ENCODE results near the gene IQSEC2.

The IQSEC2 gene

GRCh38 chrX:53268173-53268572, 13.2 kb downstream of the IQSEC2 start:
- DNase-seq (ENCODE audit: low read depth, low spot score) = no peak

GRCh38 chrX:53266914-53267313, 14.5 kb downstream of the IQSEC2 start:
- DNase-seq (ENCODE audit: low read depth, low spot score) = no peak

DNA sequence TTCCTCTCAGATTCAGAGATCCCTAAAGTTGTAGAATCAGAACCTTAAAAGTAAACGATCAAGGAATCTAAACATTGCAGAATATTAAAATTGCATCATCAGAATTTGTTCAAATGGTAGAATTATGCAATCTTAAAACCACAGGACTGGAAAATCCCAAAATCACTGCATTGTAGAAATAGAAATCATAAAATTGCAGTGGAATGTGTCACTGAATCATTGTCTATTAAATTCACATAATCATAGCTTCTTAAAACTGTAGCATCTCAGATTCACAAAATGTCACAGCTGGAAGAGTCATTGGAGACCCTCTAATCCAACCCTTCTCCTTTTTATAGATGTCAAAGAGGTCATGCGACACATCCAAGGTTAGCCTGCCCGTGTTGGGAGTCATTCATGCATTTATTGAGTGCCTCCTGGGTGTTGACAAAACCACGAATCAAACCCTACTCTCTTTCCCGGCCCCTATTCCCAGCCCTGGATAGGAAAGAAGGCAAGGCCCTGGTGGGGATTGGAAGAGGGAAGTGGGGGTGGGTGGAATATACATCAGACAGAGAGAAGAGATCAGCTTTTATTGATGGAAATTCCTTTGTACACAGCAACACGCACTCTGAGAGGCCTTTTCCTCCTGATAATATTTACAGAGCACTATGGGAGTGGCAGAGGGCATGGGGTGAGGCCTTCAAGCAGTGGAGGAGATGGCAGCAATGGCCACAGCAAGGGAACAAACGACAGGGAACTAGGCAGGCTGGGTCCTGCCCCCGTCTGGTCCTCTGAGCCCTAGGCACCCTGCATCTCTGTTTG, 15.4 kb downstream of the IQSEC2 start:
- DNase-seq (ENCODE audit: low read depth, low spot score) = no peak

DNA sequence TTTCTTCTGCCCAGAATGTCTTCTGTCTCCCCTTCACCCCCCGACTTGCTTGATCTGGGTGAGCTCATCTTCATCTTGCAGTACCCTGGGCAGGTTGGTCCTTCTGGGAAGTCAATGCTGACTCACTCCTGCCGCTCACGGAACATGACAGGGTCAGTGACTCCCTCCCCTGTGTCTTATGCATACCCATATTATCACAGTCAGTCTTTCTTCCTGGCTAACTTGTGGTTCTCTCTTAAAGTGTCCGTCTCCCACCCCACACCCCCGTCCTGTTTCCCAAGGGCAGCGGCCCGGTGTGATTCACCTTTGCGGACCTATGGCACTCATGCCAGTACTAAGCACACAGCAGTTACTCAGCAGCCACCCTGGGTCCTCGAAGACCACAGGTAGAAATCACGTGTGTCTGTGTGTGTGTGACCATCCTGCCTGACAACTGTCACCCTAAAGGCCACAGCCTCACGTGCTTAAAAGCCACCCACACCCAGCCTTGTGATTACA, 17.7 kb downstream of the IQSEC2 start:
- no peak for DNase-seq (ENCODE audit: low read depth, low spot score)

DNA sequence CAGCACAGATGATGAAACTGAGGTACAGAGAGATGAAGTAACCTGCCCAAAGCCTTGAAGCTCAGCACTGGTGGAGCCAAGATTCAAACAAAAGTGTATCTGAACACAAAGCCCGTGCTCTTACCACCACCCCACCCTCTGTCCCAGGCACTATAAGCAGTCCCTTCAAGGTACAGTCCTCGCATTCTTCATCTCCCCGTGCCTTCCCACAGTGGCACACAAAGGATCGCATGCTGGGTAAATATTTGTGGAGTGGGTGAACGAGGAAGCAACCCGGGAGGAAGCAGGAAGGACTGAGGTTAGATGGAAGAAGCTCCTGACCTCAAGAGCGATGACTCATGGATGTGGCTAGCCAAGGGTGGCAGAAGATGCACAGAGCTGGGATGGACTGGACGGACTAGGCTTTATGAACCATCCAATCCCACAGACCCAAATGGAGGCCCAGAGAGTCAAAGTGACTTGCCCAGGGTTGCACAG, 18.4 kb downstream of the IQSEC2 start:
- no peak for DNase-seq (ENCODE audit: low read depth, low spot score)

DNA sequence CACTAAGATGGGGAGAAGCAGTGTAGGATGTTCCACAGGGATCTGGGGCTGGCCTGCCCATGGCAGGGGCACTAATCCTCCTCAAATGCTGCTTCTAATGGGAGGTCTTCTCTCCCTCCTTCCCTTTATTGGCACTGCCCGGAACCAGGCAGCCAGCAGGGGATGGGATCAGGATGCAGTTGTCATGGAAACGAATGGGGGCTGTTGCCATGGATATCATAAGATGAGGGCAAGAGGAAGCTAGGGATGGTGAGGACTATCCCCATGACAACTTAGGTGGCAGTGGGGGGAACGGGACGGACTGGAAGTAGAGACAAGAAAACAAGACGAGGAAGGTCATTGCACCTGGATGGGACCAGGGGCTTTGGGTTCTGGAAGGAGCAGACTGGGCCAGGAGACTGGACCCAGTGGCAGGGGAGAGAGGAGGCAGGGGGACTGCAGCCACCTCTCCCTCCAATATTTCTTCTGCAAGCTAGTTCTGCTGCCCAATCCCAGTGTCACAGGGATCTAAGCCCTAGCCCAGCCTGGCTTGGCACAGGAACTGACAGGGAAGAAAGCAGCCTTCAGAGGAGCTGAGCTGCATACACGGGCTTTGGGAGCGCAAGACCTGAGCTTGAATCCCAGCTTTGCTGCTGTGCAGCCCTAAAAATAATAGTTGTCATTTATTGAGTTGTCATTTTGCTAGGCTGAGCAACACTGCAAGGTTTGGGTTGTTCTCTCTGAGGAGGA, 19.0 kb downstream of the IQSEC2 start:
- DNase-seq (ENCODE audit: low read depth, low spot score) = no peak

- DNase-seq (ENCODE audit: low read depth, low spot score) = no peak
Observed at GRCh38 chrX:53261355-53261972, 19.9 kb downstream of the IQSEC2 start.

DNA sequence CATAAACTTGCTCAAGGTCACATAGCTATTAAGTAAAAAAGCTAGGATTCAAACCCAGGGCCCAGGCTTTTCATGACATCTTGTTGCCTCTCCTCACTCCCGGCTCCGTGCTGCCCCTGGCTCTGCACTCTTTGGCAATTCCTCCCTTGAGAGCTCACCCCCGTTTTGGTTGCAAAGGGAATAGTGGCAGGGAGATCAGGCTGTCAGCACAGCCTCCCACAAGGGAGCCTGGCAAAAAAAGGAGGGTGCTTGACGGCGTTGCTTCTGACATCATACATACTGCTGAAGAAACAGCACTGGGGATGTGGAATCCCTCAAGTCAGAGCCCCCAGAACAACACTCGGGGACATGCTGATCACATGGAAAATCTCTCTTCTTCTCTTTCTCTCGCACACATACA, 20.5 kb downstream of the IQSEC2 start:
- DNase-seq (ENCODE audit: low read depth, low spot score) = no peak

GRCh38 chrX:53257670-53258423, 23.5 kb downstream of the IQSEC2 start:
- DNase-seq (ENCODE audit: low read depth, low spot score) = no peak

DNA sequence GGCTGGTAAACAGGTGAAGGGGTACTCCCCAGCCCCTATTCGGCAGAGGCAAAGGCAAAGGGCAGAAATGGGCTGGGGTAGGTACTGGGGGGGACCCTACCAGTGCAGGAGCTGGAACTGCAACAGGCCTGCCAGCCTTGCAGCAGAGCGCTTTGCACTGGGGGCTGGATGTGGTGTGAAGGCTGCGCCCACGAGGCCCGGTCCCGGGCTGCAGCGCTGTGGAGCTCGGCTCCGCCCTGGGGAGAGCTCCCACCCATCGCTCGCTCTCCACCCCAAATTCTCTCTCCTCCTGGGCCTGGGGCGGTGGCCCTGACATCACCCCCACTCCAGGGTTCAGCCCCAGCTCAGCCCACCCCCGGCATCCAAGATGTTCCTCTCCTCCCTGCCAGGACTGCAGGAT, 24.2 kb downstream of the IQSEC2 start:
- DNase-seq (ENCODE audit: low read depth, low spot score) = no peak

GRCh38 chrX:53256446-53257041, 24.8 kb downstream of the IQSEC2 start:
- DNase-seq (ENCODE audit: low read depth, low spot score) = no peak

DNA sequence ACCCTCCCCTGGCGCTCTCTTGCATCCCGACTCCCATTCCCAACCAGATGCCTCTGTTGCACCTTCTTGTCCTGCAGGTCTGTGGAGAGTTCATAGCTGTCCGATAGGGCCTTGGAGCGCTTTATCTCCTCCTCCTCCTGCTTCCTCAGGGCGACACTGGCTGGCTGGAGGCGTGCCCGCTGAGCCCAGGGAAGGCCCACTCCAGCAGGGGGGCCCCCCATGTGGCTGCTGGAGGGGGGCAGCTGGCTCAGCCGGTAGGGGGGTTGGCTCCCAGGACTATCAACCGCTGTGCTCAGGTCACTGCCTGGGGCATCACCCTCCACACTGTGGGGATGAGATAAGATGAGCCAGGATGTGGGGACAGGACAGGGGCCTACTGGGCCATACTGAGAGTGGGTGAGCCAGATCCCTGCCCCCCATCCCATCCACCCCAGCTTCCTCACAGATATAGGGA, 25.6 kb downstream of the IQSEC2 start:
- DNase-seq (ENCODE audit: low read depth, low spot score) = no peak

GRCh38 chrX:53254570-53255461, 26.6 kb downstream of the IQSEC2 start:
- DNase-seq (ENCODE audit: low read depth, low spot score) = no peak

GRCh38 chrX:53253293-53254020, 27.9 kb downstream of the IQSEC2 start:
- no peak for DNase-seq (ENCODE audit: low read depth, low spot score)

DNA sequence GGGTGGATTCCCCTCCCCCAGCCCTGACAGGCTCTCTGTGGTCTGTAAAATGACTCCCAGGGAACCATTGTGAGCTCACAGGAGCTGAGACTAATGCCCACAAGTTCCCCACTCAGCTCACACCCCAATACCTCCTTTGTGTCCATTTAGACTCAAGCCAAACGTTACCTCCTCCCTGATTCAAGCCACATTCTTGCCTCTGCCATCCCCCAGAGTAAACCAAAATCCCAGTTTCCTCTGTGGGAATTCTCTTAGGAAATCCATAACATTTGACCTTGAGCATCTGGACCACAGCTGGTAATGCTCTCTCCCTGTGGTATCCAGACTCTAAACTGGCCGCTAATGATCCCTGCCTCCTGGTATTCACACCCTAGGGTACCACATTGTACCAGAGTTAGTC, 30.1 kb downstream of the IQSEC2 start:
- DNase-seq (ENCODE audit: low read depth, low spot score) = no peak

DNA sequence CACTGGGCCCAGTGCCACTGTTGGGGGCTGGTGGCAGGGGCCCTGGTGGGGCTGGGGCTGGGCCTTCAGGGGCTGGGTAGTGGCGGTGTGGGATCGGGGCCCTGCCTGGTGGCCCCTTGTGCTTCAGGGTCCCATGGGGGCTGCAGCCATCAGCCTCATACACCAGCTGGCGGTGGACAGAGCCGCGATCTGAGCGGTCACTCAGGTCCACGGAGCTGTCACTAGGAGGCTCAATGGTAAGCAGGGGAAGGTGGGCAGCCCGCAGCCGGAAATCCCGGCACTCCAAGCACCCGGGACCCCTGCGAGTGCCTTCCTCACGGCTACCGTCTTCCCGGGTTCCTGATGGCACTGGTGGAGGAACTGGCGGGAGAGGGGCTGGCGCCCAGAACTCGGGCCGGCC, 30.8 kb downstream of the IQSEC2 start:
- DNase-seq (ENCODE audit: low read depth, low spot score) = no peak

DNA sequence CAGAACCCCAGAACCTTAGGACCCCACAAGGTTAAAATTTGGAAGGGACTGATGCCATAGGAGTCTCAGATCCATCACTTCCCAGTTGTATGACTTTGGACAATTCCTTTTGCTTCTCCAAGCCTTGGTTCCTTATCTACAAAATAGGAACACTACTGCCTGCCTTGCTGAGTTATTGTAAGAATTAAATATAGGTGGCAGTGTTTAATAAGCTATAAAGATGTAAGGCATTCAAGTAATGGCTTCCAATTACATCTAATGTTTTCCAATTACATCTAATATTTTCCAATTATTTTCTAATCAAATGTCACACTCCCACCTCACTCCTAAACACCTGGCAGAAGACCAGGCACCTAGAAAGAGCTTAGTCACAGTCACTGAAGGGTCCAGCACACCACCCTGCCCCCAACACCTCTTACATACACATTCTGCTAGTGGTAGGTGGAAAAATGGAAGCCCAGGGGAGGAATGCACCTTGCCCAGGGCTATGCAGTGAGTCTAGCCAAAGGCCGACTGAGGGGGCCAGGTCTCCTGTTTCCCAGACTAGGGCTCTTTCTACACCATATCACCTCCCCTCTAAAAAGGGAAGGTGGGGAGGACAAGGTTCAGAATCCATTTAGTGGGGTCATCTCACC, 31.9 kb downstream of the IQSEC2 start:
- no peak for DNase-seq (ENCODE audit: low read depth, low spot score)

GRCh38 chrX:53247928-53248327, 33.5 kb downstream of the IQSEC2 start:
- DNase-seq (ENCODE audit: low read depth, low spot score) = no peak

GRCh38 chrX:53246231-53246630, 35.2 kb downstream of the IQSEC2 start:
- DNase-seq (ENCODE audit: low read depth, low spot score) = no peak
